Activated naive CD4-positive, alpha-beta T cell treated with anti-CD3 and anti-CD28 coated beads, Interleukin-2, amount 10 ng/mL, durations not matched to agents 7 days and 5 days (primary cell): Measurements from ENCODE around the gene DSTYK.
"Not testable (repeated sequence)": the region's sequence is repeated elsewhere in the genome, so short reads cannot be mapped to it uniquely, and the experiment has no call there.

Experiments
- CTCF ChIA-PET: fragments of 350-600 bp; sonication (Branson Sonifier 250); formaldehyde crosslinking; loops from one replicate; lab custom pipeline; 2021; ENCODE audit warnings: antibody characterized with exemption; lab: Charles Lee
- DNase-seq: peaks from one replicate; pipeline ENCODE4 v3.0.0-alpha.2; 2020
- H3K27ac Mint-ChIP-seq: one replicate; pipeline ENCODE4 v1.8.0; 2021; ENCODE audit warnings: mild to moderate bottlenecking, moderate library complexity, mixed read lengths
- H3K27me3 Mint-ChIP-seq: one replicate; pipeline ENCODE4 v1.8.0; 2021; ENCODE audit warnings: mild to moderate bottlenecking, mixed read lengths
- H3K36me3 Mint-ChIP-seq: one replicate; pipeline ENCODE4 v1.8.0; 2021; ENCODE audit warnings: mixed read lengths
- H3K4me1 Mint-ChIP-seq: one replicate; pipeline ENCODE4 v1.8.0; 2021; ENCODE audit warnings: mixed read lengths
- H3K4me3 Mint-ChIP-seq: one replicate; pipeline ENCODE4 v1.8.0; 2021; ENCODE audit warnings: mild to moderate bottlenecking, moderate library complexity, mixed read lengths
- H3K9me3 Mint-ChIP-seq: one replicate; pipeline ENCODE4 v1.8.0; 2021; ENCODE audit warnings: mixed read lengths

DSTYK gene

GRCh38 chr1:205170532-205171269 is 40.8 kb downstream of the DSTYK start:
- H3K9me3 Mint-ChIP-seq = no peaks in the 10 kb centered on the region
- H3K4me3 Mint-ChIP-seq = no peak overlapping the region
- no peak overlapping the region for H3K27ac Mint-ChIP-seq
- H3K36me3 Mint-ChIP-seq = peaks cover 32% of the 10 kb centered on the region
- DNase-seq = no peak
- CTCF ChIA-PET = interaction anchor here (0.6 kb wide), 1 partner anchor 90 kb away, joined by 3 read pairs; no protein-coding TSS in a partner anchor
- H3K27me3 Mint-ChIP-seq = no peaks in the 10 kb centered on the region
- peaks cover 29% of the 10 kb centered on the region for H3K4me1 Mint-ChIP-seq

- no peak overlapping the region for H3K27ac Mint-ChIP-seq
Measured at GRCh38 chr1:205169248-205169647, 42.3 kb downstream of the DSTYK start.

DNA sequence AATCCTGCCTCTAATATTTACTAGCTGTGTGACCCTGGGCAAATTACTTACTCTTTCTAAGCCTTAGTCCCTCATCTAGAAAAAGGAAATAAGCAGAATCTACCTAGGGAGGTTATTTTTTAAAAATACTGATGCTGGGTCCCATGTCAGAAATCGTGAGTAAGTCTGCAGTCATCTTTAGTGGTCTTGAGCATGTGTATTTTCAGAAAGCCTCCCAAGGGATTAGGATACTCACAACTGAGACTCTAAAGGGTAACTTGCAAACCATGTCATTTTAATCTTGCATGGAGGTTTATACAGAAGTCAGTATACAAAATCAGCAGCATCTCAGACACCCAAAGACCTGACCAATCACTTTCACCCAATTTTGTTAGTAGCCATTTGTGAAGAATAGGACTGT is 43.2 kb downstream of the DSTYK start:
- DNase-seq = no peak
- Mint-ChIP-seq H3K27me3 (no peaks in the 10 kb centered on the region), H3K4me1 (peaks cover 33% of the 10 kb centered on the region), H3K9me3 (no peaks in the 10 kb centered on the region), H3K36me3 (peaks cover 46% of the 10 kb centered on the region), H3K27ac (no peak overlapping the region), H3K4me3 (no peak overlapping the region)
- CTCF ChIA-PET = no interaction called here

More at GRCh38 chr1:205169248-205169647, 42.3 kb downstream of the DSTYK start:
- H3K4me1 Mint-ChIP-seq = peaks cover 29% of the 10 kb centered on the region
- H3K36me3 Mint-ChIP-seq = peaks cover 38% of the 10 kb centered on the region
- no peak overlapping the region for H3K4me3 Mint-ChIP-seq
- no peaks in the 10 kb centered on the region for H3K27me3 Mint-ChIP-seq
- CTCF ChIA-PET = no interaction called here
- H3K9me3 Mint-ChIP-seq = no peaks in the 10 kb centered on the region
- DNase-seq = no peak

GRCh38 chr1:205162301-205162700 is 49.2 kb downstream of the DSTYK start:
- H3K27ac Mint-ChIP-seq = no peak overlapping the region
- CTCF ChIA-PET = no interaction called here

DNA sequence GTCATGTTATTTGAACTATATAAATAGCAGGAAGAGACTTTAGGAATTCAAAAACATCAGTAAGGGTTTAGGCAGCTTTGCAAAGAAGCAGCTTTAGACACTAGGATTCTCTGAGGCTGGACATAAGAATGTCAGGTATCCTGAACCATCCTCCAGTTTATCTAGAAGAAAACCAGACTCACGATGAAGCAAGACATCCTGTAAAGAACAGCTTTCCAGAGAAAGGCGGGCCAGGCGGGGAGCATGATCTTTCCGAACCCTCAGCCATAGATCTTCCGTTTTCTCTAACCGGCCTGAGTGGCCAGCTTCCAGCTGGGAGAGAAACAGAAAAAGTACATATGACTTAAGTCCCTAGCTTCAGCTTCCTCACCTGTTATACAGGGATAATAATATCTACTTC is 50.4 kb downstream of the DSTYK start:
- no peak for DNase-seq
- CTCF ChIA-PET = interaction anchor here (0.9 kb wide), 1 partner anchor 10 kb away, joined by 3 read pairs; no protein-coding TSS in a partner anchor
- Mint-ChIP-seq H3K4me1 (peaks cover 14% of the 10 kb centered on the region), H3K4me3 (no peak overlapping the region), H3K27ac (no peak overlapping the region), H3K9me3 (peaks cover 12% of the 10 kb centered on the region), H3K36me3 (peaks cover 68% of the 10 kb centered on the region), H3K27me3 (no peaks in the 10 kb centered on the region)

More at GRCh38 chr1:205162301-205162700, 49.2 kb downstream of the DSTYK start:
- Mint-ChIP-seq H3K27me3 (no peaks in the 10 kb centered on the region), H3K36me3 (peaks cover 61% of the 10 kb centered on the region), H3K9me3 (no peaks in the 10 kb centered on the region), H3K4me3 (no peak overlapping the region), H3K4me1 (peaks cover 14% of the 10 kb centered on the region)
- no peak for DNase-seq

GRCh38 chr1:205158048-205158616 is 53.4 kb downstream of the DSTYK start:
- Mint-ChIP-seq H3K36me3 (peaks cover 75% of the 10 kb centered on the region), H3K9me3 (peaks cover 20% of the 10 kb centered on the region)
- DNase-seq = no peak

DNA sequence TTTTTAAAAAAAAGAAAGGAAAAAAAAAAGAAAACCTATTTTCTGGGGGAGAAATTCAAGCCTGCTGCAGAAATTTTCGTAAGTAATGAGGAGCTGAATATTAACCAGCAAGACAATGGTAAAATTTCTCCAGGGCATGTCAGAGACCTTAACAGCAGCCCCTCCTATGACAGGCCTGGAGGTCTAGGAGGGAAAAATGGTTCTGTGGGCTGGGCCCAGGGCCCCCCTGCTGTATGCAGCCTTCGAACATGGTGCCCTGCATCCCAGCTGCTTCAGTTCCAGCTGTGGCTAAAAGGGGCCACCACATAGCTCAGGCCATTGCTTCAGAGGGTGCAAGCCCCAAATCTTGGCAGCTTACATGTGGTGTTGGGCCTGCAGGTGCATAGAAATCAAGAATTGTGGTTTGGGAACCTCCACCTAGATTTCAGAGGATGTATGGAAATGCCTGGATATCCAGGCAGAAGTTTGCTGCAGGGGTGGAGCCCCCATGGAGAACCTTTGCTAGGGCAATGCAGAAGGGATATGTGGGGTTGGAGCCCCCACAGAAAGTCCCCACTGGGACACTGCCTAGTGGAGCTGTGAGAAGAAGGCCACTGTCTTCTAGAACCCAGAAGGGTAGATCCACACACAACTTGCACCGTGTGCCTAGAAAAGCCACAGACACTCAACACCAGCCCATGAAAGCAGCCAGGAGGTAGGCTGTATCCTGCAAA is 55.7 kb downstream of the DSTYK start:
- H3K4me1 Mint-ChIP-seq, DNase-seq, H3K27ac Mint-ChIP-seq, H3K27me3 Mint-ChIP-seq, H3K4me3 Mint-ChIP-seq, CTCF ChIA-PET: not testable (repeated sequence)
- Mint-ChIP-seq H3K9me3 (peaks cover 20% of the 10 kb centered on the region), H3K36me3 (peaks cover 62% of the 10 kb centered on the region)

More at GRCh38 chr1:205158048-205158616, 53.4 kb downstream of the DSTYK start:
- peaks cover 10% of the 10 kb centered on the region for H3K4me1 Mint-ChIP-seq
- H3K4me3 Mint-ChIP-seq = no peak overlapping the region
- H3K27me3 Mint-ChIP-seq = no peaks in the 10 kb centered on the region
- CTCF ChIA-PET = interaction anchor here (1.3 to 2.4 kb wide), 3 partner anchors 14 to 95 kb away, joined by 3 to 6 read pairs (median 3); no protein-coding TSS in a partner anchor
- no peak overlapping the region for H3K27ac Mint-ChIP-seq

- H3K36me3 Mint-ChIP-seq = peaks cover 50% of the 10 kb centered on the region
- CTCF ChIA-PET = interaction anchor here (0.9 kb wide), 1 partner anchor 77 kb away, joined by 3 read pairs; no protein-coding TSS in a partner anchor
Measured at GRCh38 chr1:205152505-205152904, 59.0 kb downstream of the DSTYK start.

DNA sequence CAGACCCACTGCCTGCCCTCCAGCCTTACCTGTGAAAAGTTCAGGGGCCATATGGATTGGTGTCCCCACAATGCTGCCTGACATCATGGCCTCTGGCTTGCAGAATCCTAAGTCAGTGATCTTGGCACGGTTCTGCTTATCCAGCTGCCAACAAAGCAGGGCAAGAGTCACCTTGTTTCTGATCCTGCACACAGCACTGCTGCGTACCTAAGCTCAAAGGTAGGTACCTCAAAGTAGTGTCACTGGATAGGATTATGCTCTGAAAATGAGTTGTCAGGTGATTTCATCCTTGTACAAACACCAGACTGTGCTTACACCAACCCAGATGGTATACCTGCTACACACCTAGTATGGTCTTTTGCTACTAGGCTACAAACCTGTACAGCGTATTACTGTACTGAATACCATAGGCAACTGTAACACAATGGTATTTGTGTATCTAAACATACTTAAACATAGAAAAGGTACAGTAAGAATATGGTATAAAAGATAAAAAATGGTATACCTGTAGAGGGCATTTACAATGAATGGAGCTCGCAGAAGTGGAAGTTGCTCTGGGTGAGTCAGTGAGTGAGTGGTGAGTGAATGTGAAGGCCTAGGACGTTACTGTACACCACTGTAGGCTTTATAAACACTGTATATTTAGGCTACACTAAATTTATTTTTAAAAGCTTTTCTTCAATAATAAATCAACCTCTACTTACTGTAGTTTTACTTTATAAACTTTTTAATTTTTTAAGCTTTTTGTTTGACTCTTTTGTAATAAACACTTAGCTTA is 60.7 kb downstream of the DSTYK start:
- Mint-ChIP-seq H3K9me3 (peaks cover 5% of the 10 kb centered on the region), H3K4me3 (no peak overlapping the region), H3K4me1 (no peaks in the 10 kb centered on the region), H3K27ac (no peak overlapping the region), H3K36me3 (peaks cover 40% of the 10 kb centered on the region), H3K27me3 (no peaks in the 10 kb centered on the region)
- no peak for DNase-seq
- CTCF ChIA-PET = interaction anchor here (0.8 to 2.4 kb wide), 4 partner anchors 9 to 209 kb away, joined by 3 to 10 read pairs (median 4); no protein-coding TSS in a partner anchor

More at GRCh38 chr1:205152505-205152904, 59.0 kb downstream of the DSTYK start:
- H3K27ac Mint-ChIP-seq = no peak overlapping the region
- no peak overlapping the region for H3K4me3 Mint-ChIP-seq
- peaks cover 20% of the 10 kb centered on the region for H3K9me3 Mint-ChIP-seq
- H3K4me1 Mint-ChIP-seq = no peaks in the 10 kb centered on the region
- H3K27me3 Mint-ChIP-seq = no peaks in the 10 kb centered on the region
- no peak for DNase-seq

- Mint-ChIP-seq H3K9me3 (no peaks in the 10 kb centered on the region), H3K27ac (no peak overlapping the region), H3K36me3 (peaks cover 20% of the 10 kb centered on the region), H3K4me3 (no peak overlapping the region), H3K4me1 (no peaks in the 10 kb centered on the region), H3K27me3 (no peaks in the 10 kb centered on the region)
- CTCF ChIA-PET = no interaction called here
- no peak for DNase-seq
Measured at GRCh38 chr1:205147191-205147835, 64.2 kb downstream of the DSTYK start.

GRCh38 chr1:205144751-205145150 is 66.8 kb downstream of the DSTYK start:
- Mint-ChIP-seq H3K36me3 (peaks cover 15% of the 10 kb centered on the region), H3K27me3 (no peaks in the 10 kb centered on the region), H3K9me3 (no peaks in the 10 kb centered on the region), H3K4me1 (peaks cover 6% of the 10 kb centered on the region), H3K27ac (no peak overlapping the region), H3K4me3 (no peak overlapping the region)
- no peak for DNase-seq
- CTCF ChIA-PET = interaction anchor here (1.2 to 2.7 kb wide), 2 partner anchors 14 to 83 kb away, joined by 3 to 8 read pairs; no protein-coding TSS in a partner anchor

GRCh38 chr1:205144046-205144720 is 67.3 kb downstream of the DSTYK start:
- no peak for DNase-seq
- H3K27ac Mint-ChIP-seq = no peak overlapping the region
- no peak overlapping the region for H3K4me3 Mint-ChIP-seq
- CTCF ChIA-PET = interaction anchor here (0.7 to 2.7 kb wide), 6 partner anchors 11 to 155 kb away, joined by 3 to 8 read pairs (median 3); no protein-coding TSS in a partner anchor
- peaks cover 6% of the 10 kb centered on the region for H3K4me1 Mint-ChIP-seq
- H3K27me3 Mint-ChIP-seq = no peaks in the 10 kb centered on the region
- H3K9me3 Mint-ChIP-seq = no peaks in the 10 kb centered on the region
- H3K36me3 Mint-ChIP-seq = peaks cover 15% of the 10 kb centered on the region

- CTCF ChIA-PET = interaction anchor here (0.9 to 3.0 kb wide), 19 partner anchors 9 to 166 kb away, joined by 3 to 19 read pairs (median 5); partner anchors contain the start of gene RBBP5
- Mint-ChIP-seq H3K36me3 (peaks cover 3% of the 10 kb centered on the region), H3K4me1 (peaks cover 6% of the 10 kb centered on the region), H3K27ac (no peak overlapping the region), H3K9me3 (no peaks in the 10 kb centered on the region), H3K4me3 (no peak overlapping the region), H3K27me3 (no peaks in the 10 kb centered on the region)
- no peak for DNase-seq
Measured at GRCh38 chr1:205142102-205142469, 69.4 kb downstream of the DSTYK start.
